Mesothelial cell of epicardium (in vitro differentiated cells): Measurements from ENCODE around the gene LMX1B. TPM values are rescaled to one million over a fixed set of nuclear protein-coding genes. Genes with fewer than 3 reads are reported as not detected.

ENCODE experiments used
- DNase-seq, 2 experiments: peaks; one replicate each; pipeline ENCODE4 v3.0.0; 2021; ENCODE audit warnings: low spot score in 2 of 2; ENCODE audit not compliant: unreplicated experiment in 2 of 2
- H3K27ac Mint-ChIP-seq: 2 replicates; pipeline ENCODE4 v1.8.0; 2021; ENCODE audit warnings: mixed read lengths
- H3K27me3 Mint-ChIP-seq: 2 replicates; pipeline ENCODE4 v1.8.0; 2021; ENCODE audit warnings: low read depth, mixed read lengths
- H3K36me3 Mint-ChIP-seq: 2 replicates; pipeline ENCODE4 v1.8.0; 2021; ENCODE audit warnings: mixed read lengths
- H3K4me1 Mint-ChIP-seq: 2 replicates; pipeline ENCODE4 v1.8.0; 2021; ENCODE audit warnings: mixed read lengths
- H3K4me3 Mint-ChIP-seq: 2 replicates; pipeline ENCODE4 v1.8.0; 2021; ENCODE audit warnings: mild to moderate bottlenecking, moderate library complexity, mixed read lengths
- H3K9me3 Mint-ChIP-seq: 2 replicates; pipeline ENCODE4 v1.8.0; 2021; ENCODE audit warnings: mixed read lengths
- total RNA-seq: library from RNA; stranded (reverse); gene quantifications from 3 replicates; pipeline ENCODE4 v1.2.1, GENCODE V29; 2021
- TF ChIP-seq, protein P1 (sequence below): fragments of 200-600 bp; sonication (generic); IDR thresholded peaks from one replicate; pipeline ENCODE4 v1.5.0; 2021; ENCODE audit warnings: antibody characterized with exemption; ENCODE audit not compliant: unreplicated experiment

LMX1B gene
- total RNA-seq, 1 donor from 2014 or later: 0.09 TPM

DNA sequence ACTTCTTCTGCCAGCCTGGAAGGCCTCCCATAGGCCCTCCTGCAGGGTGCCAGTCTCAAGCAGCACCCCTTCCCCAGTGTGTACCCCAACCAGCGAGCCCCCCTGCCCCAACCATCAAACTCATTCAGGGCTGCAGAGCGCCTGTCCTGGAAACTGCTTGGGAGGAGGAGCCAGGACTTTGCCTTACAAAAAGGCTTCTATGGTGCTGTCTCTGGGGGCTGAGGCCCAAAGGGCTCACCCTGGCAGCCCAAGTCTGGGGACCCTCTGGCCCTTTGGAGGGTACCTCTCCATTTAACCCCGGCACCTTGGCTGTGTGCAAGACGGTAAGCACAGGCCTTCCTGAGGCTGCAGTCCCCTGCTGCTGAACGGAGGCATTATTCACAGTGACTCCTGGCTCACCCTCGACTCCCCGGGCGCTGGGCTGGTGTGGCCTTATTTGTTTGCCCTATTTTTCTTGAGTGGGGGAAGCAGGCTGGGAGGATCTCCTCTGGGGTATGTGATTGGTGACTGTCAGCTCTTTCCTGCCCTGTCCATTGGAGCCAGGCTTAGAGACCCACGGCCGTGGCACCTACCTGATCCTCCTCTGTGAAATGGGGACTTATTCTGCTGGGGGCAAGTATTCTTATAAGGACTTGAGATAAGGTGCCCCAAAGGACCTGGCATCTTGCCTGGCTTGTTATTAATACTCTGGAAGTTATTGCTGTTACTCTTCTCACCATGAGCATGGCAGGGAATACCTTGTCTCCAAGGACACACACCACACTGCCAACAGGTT lies 5.8 kb downstream of the LMX1B start:
- TF ChIP-seq, protein P1, sequence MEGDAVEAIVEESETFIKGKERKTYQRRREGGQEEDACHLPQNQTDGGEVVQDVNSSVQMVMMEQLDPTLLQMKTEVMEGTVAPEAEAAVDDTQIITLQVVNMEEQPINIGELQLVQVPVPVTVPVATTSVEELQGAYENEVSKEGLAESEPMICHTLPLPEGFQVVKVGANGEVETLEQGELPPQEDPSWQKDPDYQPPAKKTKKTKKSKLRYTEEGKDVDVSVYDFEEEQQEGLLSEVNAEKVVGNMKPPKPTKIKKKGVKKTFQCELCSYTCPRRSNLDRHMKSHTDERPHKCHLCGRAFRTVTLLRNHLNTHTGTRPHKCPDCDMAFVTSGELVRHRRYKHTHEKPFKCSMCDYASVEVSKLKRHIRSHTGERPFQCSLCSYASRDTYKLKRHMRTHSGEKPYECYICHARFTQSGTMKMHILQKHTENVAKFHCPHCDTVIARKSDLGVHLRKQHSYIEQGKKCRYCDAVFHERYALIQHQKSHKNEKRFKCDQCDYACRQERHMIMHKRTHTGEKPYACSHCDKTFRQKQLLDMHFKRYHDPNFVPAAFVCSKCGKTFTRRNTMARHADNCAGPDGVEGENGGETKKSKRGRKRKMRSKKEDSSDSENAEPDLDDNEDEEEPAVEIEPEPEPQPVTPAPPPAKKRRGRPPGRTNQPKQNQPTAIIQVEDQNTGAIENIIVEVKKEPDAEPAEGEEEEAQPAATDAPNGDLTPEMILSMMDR: no peak
- peaks cover 17% of the 10 kb centered on the region for H3K4me1 Mint-ChIP-seq
- no peak overlapping the region for H3K27ac Mint-ChIP-seq
- H3K27me3 Mint-ChIP-seq: peaks cover 97% of the 10 kb centered on the region
- no peaks in the 10 kb centered on the region for H3K9me3 Mint-ChIP-seq
- H3K36me3 Mint-ChIP-seq: no peaks in the 10 kb centered on the region
- H3K4me3 Mint-ChIP-seq: peak overlapping the region; percentile 17
- no peak for DNase-seq

DNA sequence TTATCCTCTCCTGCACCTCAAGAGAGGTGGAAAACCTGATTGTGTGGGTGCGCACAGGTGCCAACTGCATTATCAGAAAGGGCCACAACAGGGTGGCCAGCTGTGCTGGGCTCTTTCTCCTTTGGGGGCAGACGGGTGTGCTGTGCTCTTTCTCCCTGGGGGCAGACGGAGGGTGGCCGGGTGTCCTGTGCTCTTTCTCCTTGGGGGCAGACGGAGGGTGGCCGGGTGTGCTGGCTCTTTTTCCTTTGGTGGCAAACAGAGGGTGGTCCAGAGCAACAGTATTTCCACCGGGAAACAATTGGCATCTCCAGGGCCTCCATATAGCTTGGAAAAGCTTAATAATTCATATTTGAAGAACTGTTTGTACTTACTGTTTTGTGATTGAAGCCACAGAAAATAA lies 6.8 kb downstream of the LMX1B start:
- TF ChIP-seq, protein P1: no peak
- H3K9me3 Mint-ChIP-seq: no peaks in the 10 kb centered on the region
- H3K4me1 Mint-ChIP-seq: peaks cover 14% of the 10 kb centered on the region
- H3K36me3 Mint-ChIP-seq: no peaks in the 10 kb centered on the region
- H3K27ac Mint-ChIP-seq: no peak overlapping the region
- no peak overlapping the region for H3K4me3 Mint-ChIP-seq
- no peak for DNase-seq
- peaks cover 99% of the 10 kb centered on the region for H3K27me3 Mint-ChIP-seq

- Mint-ChIP-seq H3K27me3 (peaks cover 99% of the 10 kb centered on the region), H3K4me3 (no peak overlapping the region), H3K4me1 (peaks cover 21% of the 10 kb centered on the region), H3K36me3 (no peaks in the 10 kb centered on the region), H3K9me3 (no peaks in the 10 kb centered on the region), H3K27ac (no peak overlapping the region)
- TF ChIP-seq, protein P1: no peak
- DNase-seq: no peak
Measured at GRCh38 chr9:126621061-126621918, 7.6 kb downstream of the LMX1B start.

DNA sequence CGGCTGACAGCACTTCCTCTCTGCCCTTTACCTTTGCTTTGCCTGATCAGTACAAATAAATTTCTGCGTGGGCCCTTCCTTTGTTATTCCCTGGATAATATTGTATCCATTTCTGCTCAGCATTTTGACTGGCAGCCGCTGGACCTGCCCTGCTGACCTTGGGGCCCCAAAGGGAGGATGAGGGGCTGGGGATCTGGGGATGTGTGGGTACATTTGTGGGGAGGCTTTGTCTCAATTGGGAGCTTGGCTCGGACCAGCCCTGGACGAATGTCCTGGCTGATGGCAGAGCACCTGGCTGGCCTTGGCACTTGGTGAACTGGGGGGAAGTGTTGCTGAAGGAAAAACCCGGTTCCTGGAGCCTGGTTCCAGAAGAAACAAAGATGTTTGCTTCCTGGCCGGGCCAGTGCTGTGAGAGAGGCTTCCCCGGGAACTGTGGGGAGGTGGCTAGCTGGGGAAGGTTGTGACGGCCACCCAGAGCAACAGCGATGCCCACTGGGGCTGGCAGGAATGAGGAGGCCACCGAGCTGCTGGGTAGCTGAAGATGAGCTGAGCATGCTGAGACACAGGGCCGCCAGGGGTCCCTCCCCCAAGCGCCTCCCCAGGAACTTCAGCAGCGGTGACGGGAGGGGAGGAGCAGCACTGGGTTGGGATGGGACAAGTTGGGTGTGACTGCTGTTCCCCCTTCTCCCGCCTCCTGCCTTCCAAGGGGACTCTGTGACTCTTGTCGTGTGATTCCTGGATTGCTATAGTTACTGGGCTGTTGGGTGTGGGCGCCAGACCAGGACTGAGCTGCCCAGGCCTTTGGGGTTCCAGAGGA lies 8.4 kb downstream of the LMX1B start:
- no peak for DNase-seq
- Mint-ChIP-seq H3K4me1 (peaks cover 25% of the 10 kb centered on the region), H3K27ac (no peak overlapping the region)

DNA sequence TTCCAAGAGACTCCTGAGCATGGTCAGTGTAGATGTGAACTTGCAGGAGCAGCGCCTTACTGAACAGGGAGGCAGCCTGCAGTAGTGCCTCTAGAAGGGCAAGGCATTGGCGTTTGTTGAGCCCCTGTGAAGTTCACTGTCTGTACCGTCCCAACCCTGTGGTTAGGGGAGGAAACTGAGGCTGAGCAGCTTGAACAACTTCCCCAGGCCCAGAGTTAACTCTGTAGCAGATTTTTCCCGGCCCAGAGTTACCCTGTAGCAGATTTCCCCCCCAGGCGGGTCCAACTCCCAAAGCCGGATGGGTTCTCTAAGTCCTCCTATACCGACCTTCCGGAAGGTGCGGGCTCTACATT lies 9.6 kb downstream of the LMX1B start:
- no peak overlapping the region for H3K4me3 Mint-ChIP-seq
- no peak for DNase-seq

More for the DNA sequence above, 8.4 kb downstream of the LMX1B start:
- Mint-ChIP-seq H3K9me3 (no peaks in the 10 kb centered on the region), H3K4me3 (no peak overlapping the region), H3K36me3 (no peaks in the 10 kb centered on the region), H3K27me3 (peaks cover 99% of the 10 kb centered on the region)
- TF ChIP-seq, protein P1: no peak

More for the DNA sequence above, 9.6 kb downstream of the LMX1B start:
- peaks cover 99% of the 10 kb centered on the region for H3K27me3 Mint-ChIP-seq
- no peaks in the 10 kb centered on the region for H3K9me3 Mint-ChIP-seq
- peaks cover 25% of the 10 kb centered on the region for H3K4me1 Mint-ChIP-seq
- no peak overlapping the region for H3K27ac Mint-ChIP-seq
- H3K36me3 Mint-ChIP-seq: no peaks in the 10 kb centered on the region
- TF ChIP-seq, protein P1: no peak
